Gastrocnemius medialis (tissue), 4 donors: ENCODE results near the gene MCU.

ENCODE experiments used
- CTCF ChIP-seq, 5 experiments: fragments of 450-650 bp in 3 of 5; fragments of 200-600 bp in 2 of 5; sonication (generic) in 2 of 5; IDR thresholded peaks in 4 of 5; conservative IDR thresholded peaks in 1 of 5; 1 replicate in 4 of 5; 2 replicates in 1 of 5; pipeline ENCODE4 v1.5.1; 2016 to 2019; ENCODE audit warnings: antibody characterized with exemption in 5 of 5, mild to moderate bottlenecking in 3 of 5, moderate library complexity in 3 of 5
- POLR2A ChIP-seq, 2 donors: fragments of 450-650 bp; IDR thresholded peaks; one replicate each; pipeline ENCODE4 v1.6.1; 2017; ENCODE audit warnings: antibody characterized with exemption in 2 of 2, mild to moderate bottlenecking in 2 of 2, moderate library complexity in 2 of 2

DNA sequence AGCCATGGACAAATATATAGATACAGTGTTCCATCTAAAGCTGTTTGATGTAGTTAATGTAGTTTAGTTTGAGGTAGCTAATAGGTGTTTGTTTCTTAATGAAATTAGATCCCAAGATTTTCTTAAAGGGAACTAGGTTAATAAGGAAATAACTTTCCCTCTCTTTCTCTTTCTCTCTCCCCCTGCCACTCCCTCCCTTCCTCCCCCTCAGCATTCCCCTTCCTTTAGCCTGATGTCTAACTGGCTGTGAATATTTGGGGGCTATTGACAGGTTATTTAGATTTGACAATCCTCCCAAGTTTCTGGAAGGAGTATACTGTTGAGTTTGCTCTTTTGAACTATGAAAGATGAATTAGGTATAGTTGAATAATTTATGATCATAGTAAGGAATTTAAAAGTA lies 136.4 kb downstream of the MCU start:
- TF ChIP-seq CTCF (IDR thresholded peaks at IDR 0.05 in 4 of 5, conservative IDR thresholded peaks at IDR 0.05 in 1 of 5) (no peak), POLR2A (IDR thresholded peaks at IDR 0.05) (no peak)
